Measurements from ENCODE around the gene ABCA13. TPM values are rescaled to one million over a fixed set of nuclear protein-coding genes. Genes with fewer than 3 reads are reported as not detected.

The ABCA13 gene
- total and polyA plus RNA-seq, 2 donors from 2014 or later, result 0.62 to 6.0 TPM

- no peaks in the 10 kb centered on the region for H3K4me1 ChIP-seq (ENCODE audit: control insufficient read depth in 2 of 3, insufficient read depth in 2 of 3, low read depth in 1 of 3, low read length in 3 of 3)
- H3K9ac ChIP-seq (ENCODE audit: low read length in 3 of 3), result no peak overlapping the region
- H3K9me3 ChIP-seq (ENCODE audit: control insufficient read depth in 2 of 3, insufficient read depth in 1 of 3, low read length in 3 of 3), result no peaks in the 10 kb centered on the region
- H3K27me3 ChIP-seq (ENCODE audit: control insufficient read depth, insufficient read depth, low read length), result no peaks in the 10 kb centered on the region
- H3K36me3 ChIP-seq (ENCODE audit: control insufficient read depth in 2 of 3, insufficient read depth in 3 of 3, low read length in 3 of 3), result no peaks in the 10 kb centered on the region
- intact Hi-C loops (cut with DNase I), result no loop called here
- TF ChIP-seq CTCF (IDR thresholded peaks at IDR 0.05; ENCODE audit: borderline replicate concordance, extremely low read depth, insufficient read depth), result no peak
- FAIRE-seq (no peak), DNase-seq (no peak)
- H3K4me3 ChIP-seq (ENCODE audit: low read length in 3 of 3), result no peak overlapping the region
- no peak overlapping the region for H3K27ac ChIP-seq (ENCODE audit: low read depth in 2 of 2, low read length in 2 of 2)
These were observed 46.0 kb downstream of the ABCA13 start for GRCh38 chr7:48217266-48217665.

- H3K9me3 ChIP-seq (ENCODE audit: control insufficient read depth in 2 of 3, insufficient read depth in 1 of 3, low read length in 3 of 3), result no peaks in the 10 kb centered on the region
- H3K4me3 ChIP-seq (ENCODE audit: low read length in 3 of 3), result no peak overlapping the region
- DNase-seq (no peak), FAIRE-seq (no peak)
- H3K9ac ChIP-seq (ENCODE audit: low read length in 3 of 3), result no peak overlapping the region
- H3K27ac ChIP-seq (ENCODE audit: low read depth in 2 of 2, low read length in 2 of 2), result no peak overlapping the region
- TF ChIP-seq CTCF (IDR thresholded peaks at IDR 0.05; ENCODE audit: borderline replicate concordance, extremely low read depth, insufficient read depth), result no peak
- intact Hi-C loops (cut with DNase I), result no loop called here
- no peaks in the 10 kb centered on the region for H3K36me3 ChIP-seq (ENCODE audit: control insufficient read depth in 2 of 3, insufficient read depth in 3 of 3, low read length in 3 of 3)
- H3K4me1 ChIP-seq (ENCODE audit: control insufficient read depth in 2 of 3, insufficient read depth in 2 of 3, low read depth in 1 of 3, low read length in 3 of 3), result no peaks in the 10 kb centered on the region
- H3K27me3 ChIP-seq (ENCODE audit: control insufficient read depth, insufficient read depth, low read length), result no peaks in the 10 kb centered on the region
These were observed 46.5 kb downstream of the ABCA13 start for GRCh38 chr7:48217753-48218152.

- no peak for DNase-seq
These were observed 52.8 kb downstream of the ABCA13 start for GRCh38 chr7:48224042-48224441.

More at GRCh38 chr7:48224042-48224441, 52.8 kb downstream of the ABCA13 start:
- TF ChIP-seq CTCF (IDR thresholded peaks at IDR 0.05; ENCODE audit: borderline replicate concordance, extremely low read depth, insufficient read depth), result no peak
- Histone ChIP-seq H3K4me3 (ENCODE audit: low read length in 3 of 3) (no peak overlapping the region), H3K36me3 (ENCODE audit: control insufficient read depth in 2 of 3, insufficient read depth in 3 of 3, low read length in 3 of 3) (no peaks in the 10 kb centered on the region), H3K9ac (ENCODE audit: low read length in 3 of 3) (no peak overlapping the region), H3K27ac (ENCODE audit: low read depth in 2 of 2, low read length in 2 of 2) (no peak overlapping the region), H3K9me3 (ENCODE audit: control insufficient read depth in 2 of 3, insufficient read depth in 1 of 3, low read length in 3 of 3) (no peaks in the 10 kb centered on the region), H3K27me3 (ENCODE audit: control insufficient read depth, insufficient read depth, low read length) (no peaks in the 10 kb centered on the region), H3K4me1 (ENCODE audit: control insufficient read depth in 2 of 3, insufficient read depth in 2 of 3, low read depth in 1 of 3, low read length in 3 of 3) (no peaks in the 10 kb centered on the region)
- FAIRE-seq, result no peak
- intact Hi-C loops (cut with DNase I), result no loop called here
